ENCODE data around the gene PNPLA2.

DNA sequence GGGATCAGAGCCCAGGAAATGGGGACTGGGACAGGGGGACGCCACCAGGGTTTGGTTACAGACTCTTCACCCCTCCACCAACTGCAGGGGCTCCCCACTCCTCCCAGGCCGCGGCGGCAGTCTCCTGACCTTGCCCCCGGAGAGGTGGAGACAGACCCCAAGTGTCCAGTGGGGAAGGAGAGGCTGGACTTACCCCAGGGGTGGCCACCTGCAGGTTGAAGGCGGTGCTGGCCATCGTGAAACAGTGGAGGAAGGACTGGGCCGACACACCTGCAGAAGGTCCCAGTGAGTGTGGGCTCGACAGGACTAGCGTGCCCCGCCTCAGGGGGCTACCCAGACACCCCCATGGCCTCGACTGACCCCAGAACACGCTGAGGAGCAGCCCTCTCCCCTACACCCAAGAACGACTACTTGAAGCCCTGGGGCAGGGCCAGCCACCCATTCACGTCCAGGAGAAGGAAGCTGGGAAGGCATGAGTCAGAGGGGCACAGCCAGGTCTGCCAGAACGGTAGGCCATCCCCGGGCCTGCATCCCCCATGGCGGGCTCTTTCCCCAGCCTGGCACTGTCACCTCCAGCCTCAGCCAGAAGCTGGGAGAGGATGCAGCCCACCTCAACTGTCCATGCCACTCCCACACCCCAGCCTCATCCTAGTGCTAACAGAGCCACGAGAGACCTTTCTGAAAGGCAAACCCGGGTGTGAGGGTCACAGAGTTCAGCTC is 43.7 kb upstream of the PNPLA2 start:
- no peak for TF ChIP-seq EZH2 (IDR thresholded peaks at IDR 0.05)
- TF ChIP-seq POLR2AphosphoS5 (IDR thresholded peaks at IDR 0.05; ENCODE audit: borderline replicate concordance, low read depth, low read length) = no peak
- no peak for TF ChIP-seq FOXP2 (optimal IDR thresholded peaks at IDR 0.05; ENCODE audit: control extremely low read depth, extremely low read length, insufficient read depth)
